Activated CD4-positive, alpha-beta T cell treated with anti-CD3 and anti-CD28 coated beads, Interleukin-2, amount 10 ng/mL, durations not matched to agents 24 days and 14 days (primary cell): ENCODE data around the gene ING2. TPM values are rescaled to one million over a fixed set of nuclear protein-coding genes. Genes with fewer than 3 reads are reported as not detected.

Experiments
- total RNA-seq: library from RNA; stranded (reverse); gene quantifications from 2 replicates; pipeline ENCODE4 v1.2.3, GENCODE V29; 2022

ING2 gene
- total RNA-seq, 1 donor from 2014 or later = 13.5 TPM

Other genes with a start within 250 kb of the ING2 start
- gene CLDN22, start 184.8 kb upstream of the ING2 start, total RNA-seq = not detected in 2 replicates
- not detected in 2 replicates for gene CLDN24, start 182.6 kb upstream of the ING2 start, total RNA-seq
- gene CDKN2AIP, start 60.4 kb upstream of the ING2 start, total RNA-seq = 22.7 and 23.1 TPM in 2 replicates
- 27.3 and 31.5 TPM in 2 replicates for gene RWDD4, start 154.1 kb downstream of the ING2 start, total RNA-seq
- gene TRAPPC11, start 154.2 kb downstream of the ING2 start, total RNA-seq = 26.3 and 33.4 TPM in 2 replicates